Thyroid gland (tissue), 4 donors: Measurements from ENCODE around the gene PSD4. TPM values are rescaled to one million over a fixed set of nuclear protein-coding genes. Genes with fewer than 3 reads are reported as not detected.
A peak's percentile ranks its signal among the peaks of the same experiment; 100 is the strongest.

Experiments
- DNase-seq, 2 donors: peaks; one replicate each; pipeline ENCODE4 v3.0.0-alpha.2; 2019
- H3K27ac ChIP-seq, 3 donors: fragments of 200-600 bp; sonication (generic); 1 replicate in 2 of 3; 2 replicates in 1 of 3; pipeline ENCODE4 v1.5.1; 2016 to 2019; ENCODE audit warnings: mild to moderate bottlenecking in 1 of 3, moderate library complexity in 1 of 3
- H3K27me3 ChIP-seq: fragments of 200-600 bp; sonication (generic); one replicate; pipeline ENCODE4 v1.5.1; 2019
- H3K36me3 ChIP-seq, 2 donors: fragments of 200-600 bp; sonication (generic); one replicate each; pipeline ENCODE4 v1.5.1; 2016 to 2019
- H3K4me1 ChIP-seq, 2 donors: fragments of 200-600 bp; sonication (generic); one replicate each; pipeline ENCODE4 v1.5.1; 2017 to 2019
- H3K4me3 ChIP-seq, 3 donors: fragments of 200-600 bp; sonication (generic); replicated peaks in 1 of 3; 1 replicate in 2 of 3; 2 replicates in 1 of 3; pipeline ENCODE4 v1.5.1; 2016; ENCODE audit warnings: mild to moderate bottlenecking in 1 of 3
- H3K9me3 ChIP-seq: fragments of 200-600 bp; sonication (generic); one replicate; pipeline ENCODE4 v1.5.1; 2017
- POLR2A ChIP-seq, 2 donors: fragments of 450-650 bp; IDR thresholded peaks; one replicate each; pipeline ENCODE4 v1.6.1; 2017; ENCODE audit warnings: antibody characterized with exemption in 2 of 2, mild to moderate bottlenecking in 2 of 2, moderate library complexity in 1 of 2
- WGBS, 2 donors: methylation state at CpG; one replicate each; pipeline ENCODE4 v1.1.5; 2017; 5-methylcytosine and 5-hydroxymethylcytosine counted together
- intact Hi-C: fragments of 100-400 bp; cut with DNase I; formaldehyde crosslinking; loops from one replicate; pipeline ENCODE4 v1.15.1; 2023
- total RNA-seq, 4 donors: library from RNA; depleted of rRNA; stranded (reverse); fragments of >200 nt; gene quantifications; one replicate each; pipeline ENCODE4 v1.2.3, GENCODE V29; 2016
- TF ChIP-seq, protein P1 (sequence below), 6 experiments: fragments of 200-600 bp in 3 of 6; fragments of 450-650 bp in 3 of 6; sonication (generic) in 3 of 6; IDR thresholded peaks; one replicate each; pipeline ENCODE4 v1.5.1; 2016 to 2019; ENCODE audit warnings: antibody characterized with exemption in 6 of 6, mild to moderate bottlenecking in 2 of 6, inconsistent platforms in 1 of 6, moderate library complexity in 1 of 6

Gene PSD4
- total RNA-seq, 4 donors from 2014 or later: 63.7 to 136 (median 111) TPM

DNA sequence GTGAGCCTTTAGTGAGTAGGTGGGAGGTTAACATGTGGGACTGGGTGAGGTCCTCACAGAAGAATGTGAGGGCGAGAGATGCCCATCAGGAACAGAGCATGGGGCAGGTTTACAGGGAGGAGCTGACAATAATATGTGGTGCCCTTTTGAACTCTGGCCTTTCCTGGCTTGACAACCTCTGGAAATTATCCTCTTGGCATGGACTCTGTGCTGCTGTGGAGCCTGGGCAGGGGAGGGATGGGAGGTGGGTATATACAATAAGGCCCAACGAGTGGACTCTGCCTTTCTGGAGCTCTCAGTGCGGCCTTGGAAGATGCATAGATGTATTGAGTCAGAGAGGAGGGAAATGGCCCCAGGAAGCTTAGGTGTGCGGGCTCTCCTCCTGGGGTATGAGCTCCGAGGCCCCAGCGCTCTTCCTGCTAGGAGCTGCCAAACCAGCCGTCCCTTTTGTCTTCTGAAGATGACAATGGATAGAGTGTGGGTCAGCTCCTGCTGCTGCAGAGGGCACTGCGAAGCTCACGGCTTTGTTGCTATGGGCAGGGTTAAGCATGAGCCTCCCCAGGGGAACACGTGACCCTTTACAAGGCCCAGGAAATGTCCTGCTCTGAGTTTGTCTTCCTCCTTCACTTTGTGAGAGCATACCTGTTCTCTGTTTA lies 8.7 kb upstream of the PSD4 start:
- H3K27me3 ChIP-seq: no peaks in the 10 kb centered on the region
- intact Hi-C loops: no loop called here
- TF ChIP-seq, protein P1, sequence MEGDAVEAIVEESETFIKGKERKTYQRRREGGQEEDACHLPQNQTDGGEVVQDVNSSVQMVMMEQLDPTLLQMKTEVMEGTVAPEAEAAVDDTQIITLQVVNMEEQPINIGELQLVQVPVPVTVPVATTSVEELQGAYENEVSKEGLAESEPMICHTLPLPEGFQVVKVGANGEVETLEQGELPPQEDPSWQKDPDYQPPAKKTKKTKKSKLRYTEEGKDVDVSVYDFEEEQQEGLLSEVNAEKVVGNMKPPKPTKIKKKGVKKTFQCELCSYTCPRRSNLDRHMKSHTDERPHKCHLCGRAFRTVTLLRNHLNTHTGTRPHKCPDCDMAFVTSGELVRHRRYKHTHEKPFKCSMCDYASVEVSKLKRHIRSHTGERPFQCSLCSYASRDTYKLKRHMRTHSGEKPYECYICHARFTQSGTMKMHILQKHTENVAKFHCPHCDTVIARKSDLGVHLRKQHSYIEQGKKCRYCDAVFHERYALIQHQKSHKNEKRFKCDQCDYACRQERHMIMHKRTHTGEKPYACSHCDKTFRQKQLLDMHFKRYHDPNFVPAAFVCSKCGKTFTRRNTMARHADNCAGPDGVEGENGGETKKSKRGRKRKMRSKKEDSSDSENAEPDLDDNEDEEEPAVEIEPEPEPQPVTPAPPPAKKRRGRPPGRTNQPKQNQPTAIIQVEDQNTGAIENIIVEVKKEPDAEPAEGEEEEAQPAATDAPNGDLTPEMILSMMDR (IDR thresholded peaks at IDR 0.05): no peak
- no peak for TF ChIP-seq POLR2A (IDR thresholded peaks at IDR 0.05)
- H3K4me1 ChIP-seq: peaks cover 3 to 5% of the 10 kb centered on the region in 2 donors
- H3K9me3 ChIP-seq: no peaks in the 10 kb centered on the region
- no peak overlapping the region for H3K4me3 ChIP-seq
- H3K36me3 ChIP-seq: no peaks in the 10 kb centered on the region
- 65 to 71% methylated on average over 9 to 10 of the region's 10 CpGs for WGBS, 2 donors
- H3K27ac ChIP-seq: no peak overlapping the region
- DNase-seq: peak in 1 of 2 donors; percentile 32

DNA sequence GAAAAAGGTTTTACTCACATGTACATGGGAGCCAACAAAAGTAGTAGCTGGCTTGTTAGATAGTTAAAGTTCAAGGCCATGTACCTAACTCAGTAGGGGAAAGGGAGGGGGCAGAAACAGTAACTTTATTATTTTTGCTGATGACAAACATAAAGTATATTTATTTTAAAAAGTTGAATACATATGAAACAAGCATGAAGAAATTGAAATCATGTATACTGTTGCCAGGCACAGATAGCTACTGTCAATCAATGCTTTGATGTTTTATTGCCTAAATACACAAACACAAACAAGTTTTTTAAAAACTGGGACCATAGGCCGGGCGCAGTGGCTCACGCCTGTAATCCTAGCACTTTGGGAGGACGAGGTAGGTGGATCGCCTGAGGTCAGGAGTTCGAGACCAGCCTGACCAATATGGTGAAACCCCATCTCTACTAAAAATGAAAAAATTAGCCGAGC lies 7.6 kb upstream of the PSD4 start:
- intact Hi-C loops: no loop called here
- WGBS, 2 donors: 96 to 98% methylated on average over 7 of the region's 7 CpGs
- H3K4me3 ChIP-seq: no peak overlapping the region
- H3K9me3 ChIP-seq: no peaks in the 10 kb centered on the region
- no peak overlapping the region for H3K27ac ChIP-seq
- no peaks in the 10 kb centered on the region for H3K27me3 ChIP-seq
- H3K4me1 ChIP-seq: peaks cover 3 to 5% of the 10 kb centered on the region in 2 donors
- H3K36me3 ChIP-seq: no peaks in the 10 kb centered on the region
- DNase-seq: no peak
- TF ChIP-seq POLR2A (IDR thresholded peaks at IDR 0.05): no peak
- TF ChIP-seq, protein P1 (IDR thresholded peaks at IDR 0.05): no peak

DNA sequence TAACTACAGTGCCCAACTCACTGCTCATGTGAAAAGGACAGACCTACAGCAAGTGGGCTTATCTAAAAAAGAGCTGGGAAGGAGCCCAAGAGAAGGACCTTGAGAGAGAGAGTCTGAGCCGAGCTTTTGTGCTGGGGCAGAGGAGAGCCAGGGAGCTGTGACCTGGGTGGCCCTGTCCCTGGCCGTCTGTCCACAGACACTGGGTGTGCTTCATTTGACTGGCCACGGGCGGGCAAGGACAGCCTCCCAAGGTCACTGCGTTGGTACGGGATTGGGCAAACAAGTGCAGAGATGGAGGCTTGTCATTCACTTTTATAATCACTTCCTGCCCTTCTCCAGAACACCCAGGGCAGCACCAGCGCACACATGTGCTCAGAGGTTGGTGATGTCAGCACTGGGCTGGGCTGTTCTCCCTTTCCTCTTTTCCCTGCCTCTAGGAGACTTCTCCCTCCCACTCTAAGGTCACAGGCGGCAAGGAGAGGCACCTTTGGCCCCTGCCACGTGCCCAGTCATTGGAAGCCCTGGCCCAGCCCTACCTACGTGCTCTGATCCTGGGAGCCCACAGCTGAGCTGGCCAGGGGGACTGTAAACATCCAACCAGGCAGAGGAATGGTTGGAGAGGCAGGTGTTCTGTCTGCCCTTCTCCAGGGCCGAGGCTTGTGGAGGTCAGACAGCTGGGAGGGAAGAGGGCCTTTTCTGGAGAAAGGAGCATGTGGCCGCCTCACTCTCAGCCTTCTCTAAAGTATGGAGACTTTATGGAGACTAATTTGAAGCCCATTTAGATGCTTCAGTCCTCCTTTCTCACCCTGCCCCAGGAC lies 6.4 kb upstream of the PSD4 start:
- no peak overlapping the region for H3K4me3 ChIP-seq
- peaks cover 3 to 5% of the 10 kb centered on the region in 2 donors for H3K4me1 ChIP-seq
- H3K27me3 ChIP-seq: no peaks in the 10 kb centered on the region
- intact Hi-C loops: no loop called here
- no peaks in the 10 kb centered on the region for H3K36me3 ChIP-seq
- H3K27ac ChIP-seq: peak overlapping the region; percentile 17 to 65 (median 64)
- TF ChIP-seq POLR2A (IDR thresholded peaks at IDR 0.05): no peak
- TF ChIP-seq, protein P1 (IDR thresholded peaks at IDR 0.05): no peak
- H3K9me3 ChIP-seq: no peaks in the 10 kb centered on the region
- 68 to 74% methylated on average over 11 to 12 of the region's 12 CpGs for WGBS, 2 donors
- peak; percentile 50 to 61 for DNase-seq

DNA sequence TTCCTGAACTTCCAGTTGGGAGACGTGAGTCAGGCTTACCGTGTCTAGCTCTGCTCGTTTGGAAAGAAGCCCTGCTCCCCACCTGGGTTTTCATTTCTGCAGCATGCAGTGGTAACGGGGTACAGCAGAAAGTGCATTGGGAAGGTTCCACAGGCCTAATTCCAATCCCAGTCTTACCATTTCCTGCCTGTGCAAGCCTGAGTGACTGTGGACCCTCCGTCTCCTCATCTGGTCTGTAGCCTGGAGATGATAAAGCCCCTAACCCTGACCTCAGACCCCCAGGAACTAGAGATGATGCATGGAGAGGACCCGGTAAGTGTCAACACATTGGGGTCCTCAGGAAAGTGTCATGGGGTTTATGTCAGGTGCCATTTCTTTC lies 5.8 kb upstream of the PSD4 start:
- intact Hi-C loops: no loop called here
- TF ChIP-seq POLR2A (IDR thresholded peaks at IDR 0.05): no peak
- TF ChIP-seq, protein P1 (IDR thresholded peaks at IDR 0.05): no peak
- no peak overlapping the region for H3K4me3 ChIP-seq
- H3K27me3 ChIP-seq: no peaks in the 10 kb centered on the region
- no peak for DNase-seq
- WGBS, 2 donors: 87 to 94% methylated on average over 5 to 6 of the region's 6 CpGs
- no peaks in the 10 kb centered on the region for H3K9me3 ChIP-seq
- no peaks in the 10 kb centered on the region for H3K36me3 ChIP-seq
- peak overlapping the region in 1 of 3 donors; percentile 65 for H3K27ac ChIP-seq
- H3K4me1 ChIP-seq: peaks cover 3 to 5% of the 10 kb centered on the region in 2 donors
